Measurements from ENCODE around the gene E2F6.

E2F6 gene

GRCh38 chr2:11465110-11465484, 864 bp downstream of the E2F6 start:
- TF ChIP-seq TAF1 (IDR thresholded peaks at IDR 0.05; ENCODE audit: borderline replicate concordance, insufficient read depth, low read length) = no peak
- no peak for TF ChIP-seq POLR2AphosphoS5 (IDR thresholded peaks at IDR 0.05; ENCODE audit: low read depth, low read length)
- no peak for TF ChIP-seq SIN3A (IDR thresholded peaks at IDR 0.05; ENCODE audit: borderline replicate concordance, insufficient read depth, low read length)
- no peak for TF ChIP-seq REST (IDR thresholded peaks at IDR 0.05; ENCODE audit: insufficient read depth in 1 of 2, low read depth in 2 of 2, low read length in 2 of 2)
- TF ChIP-seq FOXP2 (optimal IDR thresholded peaks at IDR 0.05; ENCODE audit: borderline replicate concordance, extremely low read depth, extremely low read length, insufficient read depth) = no peak

GRCh38 chr2:11459816-11460215, 6.1 kb downstream of the E2F6 start:
- TF ChIP-seq REST (IDR thresholded peaks at IDR 0.05; ENCODE audit: insufficient read depth in 1 of 2, low read depth in 2 of 2, low read length in 2 of 2) = no peak
- no peak for TF ChIP-seq POLR2AphosphoS5 (IDR thresholded peaks at IDR 0.05; ENCODE audit: low read depth, low read length)
- no peak for TF ChIP-seq FOXP2 (optimal IDR thresholded peaks at IDR 0.05; ENCODE audit: borderline replicate concordance, extremely low read depth, extremely low read length, insufficient read depth)

DNA sequence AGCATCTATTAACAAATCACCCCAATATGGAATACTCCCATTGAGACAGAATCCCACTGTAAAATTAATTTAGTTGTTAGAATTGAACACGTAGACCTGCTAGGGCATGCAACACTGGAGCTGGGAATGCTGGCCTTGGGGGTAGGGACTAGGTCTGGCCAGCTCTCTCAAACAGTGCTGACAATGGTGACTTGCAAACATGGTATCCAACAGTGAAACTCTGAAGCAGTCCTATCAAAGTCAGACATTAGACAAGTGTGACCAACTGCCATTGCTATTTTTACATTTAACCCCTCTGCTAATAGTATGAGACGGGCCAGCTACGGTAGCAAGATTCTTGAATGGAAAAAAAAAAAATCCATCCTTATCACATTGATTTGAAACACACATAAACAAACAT, 7.2 kb downstream of the E2F6 start:
- TF ChIP-seq SIN3A (IDR thresholded peaks at IDR 0.05; ENCODE audit: borderline replicate concordance, insufficient read depth, low read length) = no peak
- TF ChIP-seq FOXP2 (optimal IDR thresholded peaks at IDR 0.05; ENCODE audit: borderline replicate concordance, extremely low read depth, extremely low read length, insufficient read depth) = no peak
- TF ChIP-seq POLR2AphosphoS5 (IDR thresholded peaks at IDR 0.05; ENCODE audit: low read depth, low read length) = no peak
- TF ChIP-seq TAF1 (IDR thresholded peaks at IDR 0.05; ENCODE audit: borderline replicate concordance, insufficient read depth, low read length) = no peak
- no peak for TF ChIP-seq REST (IDR thresholded peaks at IDR 0.05; ENCODE audit: insufficient read depth in 1 of 2, low read depth in 2 of 2, low read length in 2 of 2)

- TF ChIP-seq FOXP2 (optimal IDR thresholded peaks at IDR 0.05; ENCODE audit: borderline replicate concordance, extremely low read depth, extremely low read length, insufficient read depth) (no peak), REST (IDR thresholded peaks at IDR 0.05; ENCODE audit: insufficient read depth in 1 of 2, low read depth in 2 of 2, low read length in 2 of 2) (no peak)
Measured at GRCh38 chr2:11457935-11458334, 8.0 kb downstream of the E2F6 start.

GRCh38 chr2:11456251-11456650, 9.7 kb downstream of the E2F6 start:
- TF ChIP-seq REST (IDR thresholded peaks at IDR 0.05; ENCODE audit: insufficient read depth in 1 of 2, low read depth in 2 of 2, low read length in 2 of 2) (no peak), FOXP2 (optimal IDR thresholded peaks at IDR 0.05; ENCODE audit: borderline replicate concordance, extremely low read depth, extremely low read length, insufficient read depth) (no peak), SIN3A (IDR thresholded peaks at IDR 0.05; ENCODE audit: borderline replicate concordance, insufficient read depth, low read length) (no peak), TAF1 (IDR thresholded peaks at IDR 0.05; ENCODE audit: borderline replicate concordance, insufficient read depth, low read length) (no peak), POLR2AphosphoS5 (IDR thresholded peaks at IDR 0.05; ENCODE audit: low read depth, low read length) (no peak)

Measured in PFSK-1 (cell line).